HS-5 (cell line): ENCODE data around the gene NEK6.

Experiments used
- DNase-seq: peaks from one replicate; pipeline ENCODE4 v3.0.0-alpha.2; 2012; ENCODE audit warnings: low read depth

The NEK6 gene

GRCh38 chr9:124342776-124343485 is 85.2 kb downstream of the NEK6 start:
- DNase-seq, result peak; percentile 56

GRCh38 chr9:124343533-124344290 is 86.0 kb downstream of the NEK6 start:
- DNase-seq, result no peak

DNA sequence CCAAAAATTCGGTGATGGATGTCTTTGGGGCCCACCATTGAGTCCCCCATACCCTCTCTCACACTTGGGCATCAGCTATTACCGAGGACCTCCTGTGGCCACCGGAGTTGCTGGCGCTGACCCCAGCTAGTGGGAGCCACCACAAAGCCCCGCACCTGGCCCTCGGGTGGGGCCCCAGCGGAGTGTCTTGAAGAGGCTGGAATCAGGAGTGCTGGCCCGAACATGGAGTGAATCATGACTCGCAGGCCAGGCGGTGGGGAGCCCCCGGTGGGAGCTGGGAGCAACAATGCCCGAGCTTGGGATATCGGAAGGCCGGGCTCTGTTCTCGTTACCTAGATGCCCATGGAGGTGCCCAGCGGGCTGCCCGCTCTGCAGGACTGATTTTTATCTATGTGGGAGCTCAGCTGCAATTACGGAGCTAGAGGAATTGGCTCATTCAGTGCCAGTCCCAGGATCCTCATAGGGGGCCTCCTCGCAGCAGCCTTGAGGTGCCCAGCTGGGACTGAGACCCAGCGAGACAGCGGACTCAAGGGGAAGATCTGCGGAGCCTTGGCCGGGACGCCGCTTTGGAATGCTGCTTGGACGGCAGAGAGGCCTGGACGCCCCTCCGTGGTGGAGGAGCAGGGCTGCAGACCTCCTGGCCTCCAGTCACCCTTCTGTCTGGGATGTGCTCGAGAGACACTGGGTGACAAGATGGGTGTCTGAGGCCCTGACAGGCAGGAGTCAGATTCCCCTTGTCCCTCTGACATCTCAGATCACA is 86.7 kb downstream of the NEK6 start:
- no peak for DNase-seq

DNA sequence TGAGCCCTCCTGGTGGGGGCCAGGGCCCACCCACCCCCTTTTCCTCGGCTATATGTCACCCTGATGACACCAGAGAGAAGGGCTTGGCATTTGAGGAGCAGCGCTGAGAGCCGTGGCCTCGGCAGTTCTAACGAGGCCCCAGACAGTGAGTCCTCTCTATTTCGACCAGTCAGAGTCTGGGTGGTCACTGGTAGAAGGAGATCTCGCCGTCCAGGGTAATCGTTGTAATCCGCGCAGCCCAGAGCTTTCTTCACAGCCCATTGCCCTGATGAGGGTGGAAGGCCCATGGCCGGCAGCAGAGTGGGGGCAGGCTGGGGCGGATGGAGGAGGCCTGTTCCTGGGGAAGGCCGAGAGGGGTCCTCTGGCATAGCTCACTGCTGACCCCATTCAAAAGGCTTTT is 87.3 kb downstream of the NEK6 start:
- DNase-seq, result no peak

- no peak for DNase-seq
Observed at GRCh38 chr9:124345751-124346281, 88.1 kb downstream of the NEK6 start.

DNA sequence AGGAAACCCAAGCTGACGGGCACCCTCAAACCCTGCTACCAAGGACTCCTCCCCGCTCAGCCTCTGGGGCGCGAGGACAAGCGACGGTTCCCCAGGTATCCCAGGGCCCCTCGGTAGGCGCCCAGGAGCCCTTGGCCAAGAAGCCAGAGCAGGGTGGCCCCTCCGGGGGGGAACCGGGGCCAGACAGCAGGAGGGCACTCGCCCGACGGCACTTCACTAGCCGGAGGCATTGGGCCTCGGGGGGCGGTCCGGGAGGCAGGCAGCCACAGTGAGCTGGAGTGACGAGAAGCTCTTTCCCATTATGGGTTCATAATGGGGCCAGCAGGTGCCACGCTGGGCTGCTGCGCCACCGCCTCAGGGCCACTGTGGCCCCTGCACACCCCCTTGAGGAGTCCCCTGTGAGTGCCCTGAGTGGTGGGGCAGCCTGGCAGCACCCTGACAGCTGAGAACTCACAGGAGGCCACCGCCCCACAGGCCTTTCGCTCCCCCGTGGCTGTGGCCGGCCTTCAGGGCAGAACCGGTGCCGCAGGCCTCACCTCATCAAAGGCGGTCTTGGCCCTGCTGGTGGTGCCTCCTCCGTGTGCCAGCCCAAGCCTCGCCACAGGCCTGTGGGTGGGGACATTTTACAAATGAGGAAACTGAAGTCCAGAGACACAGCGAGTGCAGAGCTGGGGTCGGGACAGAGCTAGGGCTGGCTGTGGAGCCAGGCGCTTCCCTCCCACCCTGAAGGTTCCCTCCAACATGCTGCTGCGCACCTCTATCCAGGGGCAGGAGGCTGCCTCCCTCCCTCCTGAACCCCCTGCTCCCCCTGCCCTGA is 88.8 kb downstream of the NEK6 start:
- no peak for DNase-seq

- DNase-seq, result no peak
Observed at GRCh38 chr9:124347206-124347967, 89.6 kb downstream of the NEK6 start.

DNA sequence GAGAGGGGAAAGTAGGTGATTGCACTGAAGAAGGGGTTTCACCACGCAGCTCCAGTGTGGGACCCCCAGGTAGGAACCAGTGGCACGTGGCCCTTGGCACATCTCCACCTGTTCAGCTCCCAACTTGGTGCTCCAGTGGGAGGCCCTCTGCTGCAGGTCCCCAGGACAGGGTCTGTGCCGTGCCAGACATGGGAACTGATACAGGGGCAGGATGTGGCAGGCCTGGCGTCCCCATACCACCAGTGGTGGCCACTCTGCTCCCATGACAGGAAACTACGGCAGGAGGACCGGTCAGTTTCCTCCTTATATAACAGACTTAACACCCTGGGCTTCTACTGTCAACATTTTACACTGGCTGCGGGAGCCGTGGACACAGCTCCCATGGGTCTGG is 90.2 kb downstream of the NEK6 start:
- no peak for DNase-seq

DNA sequence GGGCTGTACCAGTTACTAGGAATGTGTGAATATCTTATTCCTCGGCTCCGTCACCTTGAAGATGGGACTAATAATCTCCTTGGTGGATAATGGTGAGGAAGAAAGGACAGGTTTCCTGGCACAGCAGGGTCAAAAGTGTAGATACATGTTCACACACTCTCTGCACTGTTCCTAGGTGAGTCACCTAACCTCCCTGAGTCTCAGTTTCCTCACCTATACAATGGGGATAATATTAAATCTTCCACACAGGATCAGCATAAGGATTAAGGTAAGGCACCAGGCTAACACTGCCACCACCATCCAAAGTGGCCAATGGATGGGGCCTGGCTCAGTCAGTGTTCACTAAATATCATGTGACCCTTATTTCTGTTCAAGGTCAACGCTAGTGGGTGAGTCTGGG is 90.6 kb downstream of the NEK6 start:
- DNase-seq, result no peak

GRCh38 chr9:124348831-124349230 is 91.1 kb downstream of the NEK6 start:
- no peak for DNase-seq

DNA sequence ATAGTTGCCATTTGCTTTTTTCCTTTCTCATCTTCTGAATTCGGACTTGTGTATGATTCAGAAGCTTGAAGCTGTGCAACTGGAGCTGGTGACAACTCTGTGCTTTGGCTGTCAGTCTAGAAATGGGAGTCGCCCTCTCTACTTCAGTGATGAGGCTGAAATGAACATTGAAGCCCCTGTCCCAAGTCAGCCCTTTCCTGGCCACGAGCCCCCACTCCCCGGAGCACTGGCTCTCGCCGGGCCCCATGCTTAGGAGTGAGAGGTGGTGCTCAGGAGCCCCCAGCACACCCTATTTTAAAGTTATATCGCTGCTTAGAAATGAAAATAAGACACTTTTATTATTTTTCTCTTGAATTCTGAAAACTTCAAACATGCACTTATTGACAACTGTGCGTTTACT is 91.5 kb downstream of the NEK6 start:
- no peak for DNase-seq

DNA sequence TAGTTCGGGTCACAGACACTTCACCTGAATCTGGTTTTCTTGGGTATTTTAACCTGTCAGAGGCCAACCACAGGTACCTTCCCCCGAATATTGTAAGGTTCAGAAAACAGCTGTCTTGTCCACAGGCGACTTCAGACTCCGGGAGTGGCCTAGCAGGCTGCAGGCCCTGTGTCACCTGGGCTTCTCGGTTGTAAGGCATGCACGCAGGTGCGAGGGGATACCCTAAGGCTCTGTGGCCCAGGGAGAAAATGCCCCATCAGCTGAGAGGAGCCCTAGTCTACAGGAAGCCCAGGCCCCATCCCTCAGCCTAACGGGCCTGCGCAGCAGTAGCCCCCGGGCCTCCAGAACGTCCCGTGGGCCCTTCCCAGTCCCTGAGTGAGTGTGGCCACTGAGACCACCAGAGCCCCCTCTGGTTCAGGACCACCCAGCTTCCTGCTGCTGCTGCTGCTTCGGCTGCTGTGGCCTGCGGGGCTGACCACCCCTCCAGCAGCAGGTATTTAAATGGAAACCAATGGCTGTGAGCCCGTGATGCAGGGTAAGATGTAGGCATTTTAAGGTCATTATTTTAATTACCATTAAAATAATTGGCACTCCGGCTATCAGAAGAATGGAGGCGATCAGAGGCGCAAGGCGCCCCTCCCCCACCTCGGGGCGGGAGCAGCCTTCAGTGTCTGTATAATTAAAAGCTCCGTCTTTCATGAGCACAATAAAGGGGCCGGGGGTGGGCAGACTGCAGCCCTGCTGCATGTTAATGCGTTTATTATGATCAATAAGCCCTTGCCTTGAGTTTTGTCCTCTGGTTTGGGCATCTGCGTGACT is 92.1 kb downstream of the NEK6 start:
- DNase-seq, result no peak

GRCh38 chr9:124350494-124351263 is 92.9 kb downstream of the NEK6 start:
- no peak for DNase-seq

DNA sequence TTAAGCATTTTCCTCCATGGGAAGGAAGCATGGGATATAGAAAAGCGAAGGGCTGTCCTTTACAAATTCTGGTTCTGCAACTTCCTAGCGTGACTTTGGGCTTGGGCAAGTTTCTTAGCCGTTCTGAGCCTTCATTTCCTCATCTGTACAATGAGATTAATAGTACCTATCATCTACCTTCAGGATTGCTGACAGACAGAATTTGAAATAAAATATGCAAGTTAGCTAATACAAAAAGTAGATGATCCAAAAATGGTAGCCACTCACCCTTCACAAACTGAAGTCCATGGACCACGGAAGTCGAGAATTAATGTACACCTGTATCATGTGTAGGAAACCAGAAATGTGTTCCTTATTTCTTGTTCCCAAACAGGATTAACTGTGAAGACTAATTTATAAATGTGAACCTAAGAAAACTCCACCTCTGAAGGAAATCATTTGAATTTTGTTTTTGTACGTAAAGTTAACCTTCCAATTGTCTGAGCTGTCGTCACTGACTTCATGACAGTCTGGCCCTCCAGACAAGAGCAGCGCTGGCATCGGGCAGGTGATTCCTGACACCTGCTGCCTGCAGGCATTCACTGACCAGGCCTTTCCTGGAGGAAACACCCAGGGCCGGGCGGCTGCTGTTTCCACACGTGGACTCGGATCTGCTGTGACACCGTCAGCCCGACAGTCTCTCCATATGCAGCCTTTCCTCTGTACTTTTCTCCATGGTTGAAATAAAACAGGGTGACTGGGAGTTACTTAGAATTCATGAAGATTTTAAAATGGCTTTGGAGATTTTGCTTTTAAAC is 94.1 kb downstream of the NEK6 start:
- no peak for DNase-seq

- DNase-seq, result no peak
Observed at GRCh38 chr9:124352616-124353015, 94.9 kb downstream of the NEK6 start.

DNA sequence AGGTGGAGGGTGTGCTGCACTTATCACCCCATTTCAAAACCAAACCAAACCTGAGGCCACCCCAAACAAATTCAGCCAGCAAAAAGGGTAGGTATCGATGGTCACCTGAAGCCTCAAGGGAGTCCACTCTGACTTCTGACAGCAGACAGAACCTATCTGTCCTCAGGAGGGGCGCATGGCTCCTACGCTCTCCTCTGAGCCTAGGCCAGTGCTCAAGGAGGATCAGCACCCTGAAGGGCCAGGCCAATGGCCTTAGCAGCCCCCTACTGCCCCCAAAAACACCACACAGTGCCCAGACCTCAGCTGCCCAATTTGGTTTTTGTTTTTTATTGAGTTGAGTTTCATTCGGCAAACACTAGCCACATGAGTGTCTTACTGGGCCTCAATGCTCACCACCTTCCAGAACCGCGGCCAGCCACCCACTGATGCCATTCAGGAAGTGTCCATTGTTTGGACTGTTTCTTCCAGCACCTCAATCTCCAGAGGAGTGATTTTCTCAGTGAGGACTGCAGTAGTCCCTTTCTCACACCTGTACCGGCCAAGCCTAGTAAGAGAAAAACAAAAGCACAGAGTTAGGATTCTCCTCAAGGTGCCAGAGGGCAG is 95.5 kb downstream of the NEK6 start:
- no peak for DNase-seq

DNA sequence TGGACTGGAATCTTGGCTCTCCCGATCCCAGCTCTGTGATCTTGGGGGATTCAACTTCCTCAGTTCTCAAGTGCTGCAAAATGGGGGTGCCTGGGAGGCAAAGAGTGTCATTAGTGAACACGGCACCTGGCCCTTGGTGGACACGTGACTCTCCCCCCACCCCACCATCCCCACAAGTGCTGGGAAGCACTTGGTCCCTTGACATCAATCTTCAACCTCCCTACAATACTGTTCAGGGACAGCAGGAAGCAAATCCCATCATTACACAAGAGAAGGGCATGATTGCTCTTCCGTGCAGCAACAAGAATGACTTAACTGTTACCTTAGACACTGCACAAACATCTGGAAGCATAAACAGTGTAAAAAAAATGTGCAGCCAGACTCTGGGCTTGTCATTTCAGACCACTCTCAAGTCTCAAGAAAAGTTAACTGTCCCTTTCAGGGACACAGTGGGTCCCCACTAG is 96.1 kb downstream of the NEK6 start:
- no peak for DNase-seq
